ENCODE measurements around the gene ANKRD13C.

ANKRD13C gene

DNA sequence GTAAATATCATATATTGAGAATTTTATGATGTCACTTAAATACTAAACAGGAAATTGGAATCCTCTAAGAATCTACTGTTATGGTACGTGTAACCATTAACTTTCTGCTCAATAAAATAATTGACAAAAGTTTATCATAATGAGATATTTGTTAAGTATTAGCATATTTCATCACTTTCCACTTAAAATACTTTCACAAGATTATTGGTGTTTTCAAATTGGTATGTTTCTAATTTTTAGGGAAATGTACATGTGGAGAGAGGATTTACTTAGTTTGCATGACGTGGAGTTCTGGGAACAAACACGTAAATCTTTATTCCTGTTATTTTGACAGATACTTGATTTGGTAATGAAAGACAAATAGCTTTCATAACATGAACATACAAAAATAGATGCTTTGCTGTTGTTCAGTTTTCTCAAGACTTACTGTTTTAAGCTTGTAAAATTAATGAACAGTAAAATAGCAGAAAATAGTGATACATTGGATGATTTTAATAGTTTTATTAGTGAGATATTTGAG is 131.7 kb downstream of the ANKRD13C start:
- DNase-seq (ENCODE audit: low read depth in 2 of 2) = no peak
- peak overlapping the region; percentile 13 to 81 for H3K4me3 ChIP-seq (replicated peaks in 1 of 2; ENCODE audit: low read depth in 2 of 2, low read length in 2 of 2)
- TF ChIP-seq, protein P1, sequence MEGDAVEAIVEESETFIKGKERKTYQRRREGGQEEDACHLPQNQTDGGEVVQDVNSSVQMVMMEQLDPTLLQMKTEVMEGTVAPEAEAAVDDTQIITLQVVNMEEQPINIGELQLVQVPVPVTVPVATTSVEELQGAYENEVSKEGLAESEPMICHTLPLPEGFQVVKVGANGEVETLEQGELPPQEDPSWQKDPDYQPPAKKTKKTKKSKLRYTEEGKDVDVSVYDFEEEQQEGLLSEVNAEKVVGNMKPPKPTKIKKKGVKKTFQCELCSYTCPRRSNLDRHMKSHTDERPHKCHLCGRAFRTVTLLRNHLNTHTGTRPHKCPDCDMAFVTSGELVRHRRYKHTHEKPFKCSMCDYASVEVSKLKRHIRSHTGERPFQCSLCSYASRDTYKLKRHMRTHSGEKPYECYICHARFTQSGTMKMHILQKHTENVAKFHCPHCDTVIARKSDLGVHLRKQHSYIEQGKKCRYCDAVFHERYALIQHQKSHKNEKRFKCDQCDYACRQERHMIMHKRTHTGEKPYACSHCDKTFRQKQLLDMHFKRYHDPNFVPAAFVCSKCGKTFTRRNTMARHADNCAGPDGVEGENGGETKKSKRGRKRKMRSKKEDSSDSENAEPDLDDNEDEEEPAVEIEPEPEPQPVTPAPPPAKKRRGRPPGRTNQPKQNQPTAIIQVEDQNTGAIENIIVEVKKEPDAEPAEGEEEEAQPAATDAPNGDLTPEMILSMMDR (IDR thresholded peaks at IDR 0.05; ENCODE audit: low read depth, low read length) = no peak

DNA sequence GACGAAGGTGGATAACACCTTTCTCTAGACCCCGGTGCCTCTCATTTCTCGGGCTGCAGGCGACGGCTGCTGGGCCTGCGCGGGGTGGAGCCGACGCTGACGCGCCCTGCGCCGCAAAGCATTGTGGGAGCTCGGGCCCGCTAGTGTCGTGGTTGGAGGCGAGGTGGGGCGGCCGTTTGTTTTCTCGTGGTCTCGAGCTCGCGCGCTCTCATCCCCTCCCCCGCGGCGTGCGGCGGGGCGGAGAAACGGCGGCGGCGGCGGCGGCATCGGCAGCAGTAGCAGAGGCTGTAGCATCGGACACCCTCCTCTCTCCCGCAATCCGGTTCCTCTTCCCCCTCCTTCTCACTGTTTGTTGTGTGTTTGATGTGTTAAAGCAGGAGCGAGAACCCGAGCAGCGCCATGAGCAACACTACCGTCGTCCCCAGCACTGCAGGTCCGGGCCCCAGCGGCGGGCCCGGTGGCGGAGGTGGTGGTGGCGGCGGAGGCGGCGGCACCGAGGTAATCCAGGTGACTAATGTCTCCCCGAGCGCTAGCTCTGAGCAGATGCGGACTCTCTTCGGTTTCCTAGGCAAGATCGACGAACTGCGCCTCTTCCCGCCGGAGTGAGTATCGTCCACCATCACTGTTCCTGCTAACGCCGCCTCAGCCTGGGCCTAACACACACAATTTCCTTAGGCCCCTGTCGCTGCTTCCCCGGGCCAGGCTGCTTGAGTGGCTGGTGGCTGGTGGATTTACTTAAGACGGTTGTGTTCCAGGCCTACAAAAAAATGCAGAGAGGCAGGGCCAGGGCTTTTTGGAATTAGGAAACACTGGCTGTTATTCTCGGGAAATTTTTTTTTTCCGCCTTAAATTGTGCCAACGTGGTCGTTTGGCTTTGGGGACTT is 133.0 kb downstream of the ANKRD13C start, which contains the start of gene SRSF11:
TSS of gene SRSF11 (plus strand) at position 143 of the 884 bp plus-strand sequence. CDS start at position 400, 257 bp downstream.
- peak within 1 kb of the TSS; percentile 67 to 81 for H3K4me3 ChIP-seq (replicated peaks in 1 of 2; ENCODE audit: low read depth in 2 of 2, low read length in 2 of 2)
- TF ChIP-seq, protein P1 (IDR thresholded peaks at IDR 0.05; ENCODE audit: low read depth, low read length) = peak; percentile 8
- DNase-seq (ENCODE audit: low read depth in 2 of 2) = peak; percentile 95 to 96

DNA sequence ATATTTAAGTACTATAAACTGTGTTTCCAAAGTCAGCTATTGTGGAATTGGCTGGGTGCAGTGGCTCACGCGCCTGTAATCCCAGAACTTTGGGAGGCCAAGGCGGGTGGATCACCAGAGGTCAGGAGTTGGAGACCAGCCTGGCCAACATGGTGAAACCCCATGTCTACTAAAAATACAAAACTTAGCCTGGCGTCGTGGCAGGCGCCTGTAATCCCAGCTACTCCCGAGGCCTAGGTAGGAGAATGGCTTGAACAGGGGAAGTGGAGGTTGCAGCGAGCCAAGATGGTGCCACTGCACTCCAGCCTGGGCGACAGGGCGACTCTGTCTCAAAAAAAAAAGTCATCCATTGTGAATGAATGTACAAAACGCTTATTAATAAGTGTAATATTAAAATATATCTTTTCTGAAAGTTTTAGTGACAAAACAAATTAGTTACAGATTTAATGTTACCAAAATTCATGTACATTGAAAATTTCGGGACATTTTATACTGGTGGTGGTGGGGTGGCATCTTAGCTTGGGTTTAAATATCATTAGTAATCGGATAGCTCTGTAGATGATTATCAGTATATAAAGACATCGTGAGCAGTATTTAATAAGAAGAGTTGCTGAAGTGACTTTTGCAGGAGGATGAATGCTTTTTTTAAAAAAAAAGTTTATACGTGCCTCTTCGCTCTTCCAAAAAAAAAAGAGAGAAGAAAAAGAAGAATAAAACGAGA is 133.8 kb downstream of the ANKRD13C start:
- H3K4me3 ChIP-seq (replicated peaks in 1 of 2; ENCODE audit: low read depth in 2 of 2, low read length in 2 of 2) = peak overlapping the region; percentile 26 to 81
- no peak for DNase-seq (ENCODE audit: low read depth in 2 of 2)
- TF ChIP-seq, protein P1 (IDR thresholded peaks at IDR 0.05; ENCODE audit: low read depth, low read length) = no peak

DNA sequence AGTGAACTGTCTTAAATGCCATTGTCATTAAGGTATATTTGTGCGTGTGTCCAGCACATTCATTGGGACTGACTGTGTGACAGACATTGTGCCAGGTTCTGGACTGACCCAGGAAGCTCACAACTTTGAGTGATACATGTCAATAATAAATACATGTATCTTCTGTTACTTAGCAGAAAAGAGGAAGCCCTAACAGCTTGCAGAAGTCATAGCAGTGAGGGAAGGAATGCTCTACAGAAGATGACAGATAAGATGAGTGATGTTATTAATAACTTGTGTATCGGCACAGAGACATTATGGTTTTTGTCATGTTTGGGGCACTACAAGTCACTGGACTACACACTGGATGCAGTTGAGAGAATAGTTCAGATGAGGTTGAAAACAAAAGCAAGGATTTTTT is 134.5 kb downstream of the ANKRD13C start:
- DNase-seq (ENCODE audit: low read depth in 2 of 2) = no peak
- TF ChIP-seq, protein P1 (IDR thresholded peaks at IDR 0.05; ENCODE audit: low read depth, low read length) = no peak

DNA sequence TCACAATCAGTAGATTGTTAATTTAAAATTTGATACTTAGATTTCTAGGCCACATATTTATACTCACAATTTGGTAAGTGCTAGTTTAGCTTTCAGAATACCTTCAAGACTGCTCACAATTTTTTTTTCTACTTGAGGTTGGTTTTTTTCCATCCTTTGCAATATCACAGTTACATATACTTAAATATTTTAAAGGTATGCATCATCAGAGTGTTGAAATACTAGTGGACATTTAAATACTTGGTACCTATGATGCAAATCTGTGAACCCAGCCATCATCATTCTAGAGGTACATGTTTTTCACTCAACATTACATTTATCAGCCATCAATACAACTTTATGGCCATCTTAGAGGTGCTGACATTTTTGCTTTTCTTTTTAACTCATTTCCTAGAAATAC is 143.0 kb downstream of the ANKRD13C start:
- H3K4me3 ChIP-seq (replicated peaks in 1 of 2; ENCODE audit: low read depth in 2 of 2, low read length in 2 of 2) = no peak overlapping the region
- peak in 1 of 2 donors; percentile 43 for DNase-seq (ENCODE audit: low read depth in 2 of 2)
- TF ChIP-seq, protein P1 (IDR thresholded peaks at IDR 0.05; ENCODE audit: low read depth, low read length) = no peak

More for the DNA sequence above, 134.5 kb downstream of the ANKRD13C start:
- H3K4me3 ChIP-seq (replicated peaks in 1 of 2; ENCODE audit: low read depth in 2 of 2, low read length in 2 of 2) = no peak overlapping the region

DNA sequence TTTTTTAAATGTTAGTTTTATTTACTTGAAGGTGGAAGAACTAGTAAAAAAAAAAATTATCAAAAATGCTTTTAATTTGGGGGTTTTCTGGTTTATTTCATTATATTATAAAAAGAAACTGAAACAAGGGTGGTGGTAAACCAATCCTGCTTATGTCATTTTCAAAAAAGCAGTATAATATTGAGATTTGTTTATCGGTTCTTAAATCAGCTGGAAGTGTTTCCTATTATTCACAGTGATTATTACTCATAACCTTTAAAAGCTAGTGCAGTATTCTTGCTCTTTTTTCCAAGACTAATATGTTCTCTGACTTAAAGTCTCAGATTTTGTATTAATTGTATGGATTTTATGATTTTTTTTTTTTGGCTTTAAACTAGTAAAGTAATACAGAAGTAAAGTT is 143.7 kb downstream of the ANKRD13C start:
- DNase-seq (ENCODE audit: low read depth in 2 of 2) = no peak
- TF ChIP-seq, protein P1 (IDR thresholded peaks at IDR 0.05; ENCODE audit: low read depth, low read length) = no peak
- H3K4me3 ChIP-seq (replicated peaks in 1 of 2; ENCODE audit: low read depth in 2 of 2, low read length in 2 of 2) = no peak overlapping the region

Measured in cardiac fibroblast (primary cell).